MM.1S (cell line): Measurements from ENCODE around the gene UNC5C.

Experiments
- DNase-seq: peaks from one replicate; pipeline ENCODE4 v3.0.0-alpha.2; 2015
- H2AFZ ChIP-seq: fragments of 300-600 bp; sonication (generic); 2 replicates; pipeline ENCODE4 v1.6.0; 2016; ENCODE audit warnings: antibody characterized with exemption, low read length
- H3F3A ChIP-seq: fragments of 300-600 bp; sonication (generic); 2 replicates; pipeline ENCODE4 v1.6.1; 2016; ENCODE audit warnings: mild to moderate bottlenecking, antibody characterized with exemption, low read length, moderate library complexity, mixed read lengths; ENCODE audit not compliant: insufficient read depth
- H3K27ac ChIP-seq: fragments of 300-600 bp; sonication (generic); 2 replicates; pipeline ENCODE4 v1.5.1; 2016; ENCODE audit warnings: mild to moderate bottlenecking, low read length
- H3K27me3 ChIP-seq: fragments of 300-600 bp; sonication (generic); replicated peaks from 2 replicates; pipeline ENCODE4 v1.6.0; 2016; ENCODE audit warnings: low read length; ENCODE audit not compliant: insufficient read depth
- H3K36me3 ChIP-seq: fragments of 300-600 bp; sonication (generic); replicated peaks from 2 replicates; pipeline ENCODE4 v1.6.1; 2016; ENCODE audit warnings: mild to moderate bottlenecking, low read length, mixed read lengths; ENCODE audit not compliant: insufficient read depth
- H3K4me1 ChIP-seq: fragments of 300-600 bp; sonication (generic); 2 replicates; pipeline ENCODE4 v1.6.1; 2016; ENCODE audit warnings: low read length, mixed read lengths
- H3K4me2 ChIP-seq: fragments of 300-600 bp; sonication (generic); 2 replicates; pipeline ENCODE4 v1.6.0; 2016; ENCODE audit warnings: low read depth, low read length
- H3K4me3 ChIP-seq: fragments of 300-600 bp; sonication (generic); 2 replicates; pipeline ENCODE4 v1.5.1; 2016; ENCODE audit warnings: low read length, mixed read lengths
- H3K79me2 ChIP-seq: fragments of 300-600 bp; sonication (generic); 2 replicates; pipeline ENCODE4 v1.6.1; 2016; ENCODE audit warnings: mixed run types, low read length, mixed read lengths
- H3K9ac ChIP-seq: fragments of 300-600 bp; sonication (generic); 2 replicates; pipeline ENCODE4 v1.6.1; 2016; ENCODE audit warnings: low read length, mixed read lengths
- H3K9me2 ChIP-seq: fragments of 300-600 bp; sonication (generic); replicated peaks from 2 replicates; pipeline ENCODE4 v1.6.1; 2016; ENCODE audit warnings: mild to moderate bottlenecking, low read length, mixed read lengths; ENCODE audit not compliant: insufficient read depth
- H3K9me3 ChIP-seq: fragments of 300-600 bp; sonication (generic); replicated peaks from 2 replicates; pipeline ENCODE4 v1.6.1; 2016; ENCODE audit warnings: mild to moderate bottlenecking, low read length, mixed read lengths; ENCODE audit not compliant: insufficient read depth
- H4K20me1 ChIP-seq: fragments of 300-600 bp; sonication (generic); 2 replicates; pipeline ENCODE4 v1.6.1; 2016; ENCODE audit warnings: mild to moderate bottlenecking, low read length, moderate library complexity, mixed read lengths; ENCODE audit not compliant: insufficient read depth
- CTCF ChIP-seq: fragments of 300-600 bp; sonication (generic); IDR thresholded peaks from 2 replicates; pipeline ENCODE4 v1.5.1; 2016; ENCODE audit warnings: antibody characterized with exemption, low read length, mixed read lengths
- EZH2 ChIP-seq: fragments of 300-600 bp; sonication (generic); optimal IDR thresholded peaks from 2 replicates; pipeline ENCODE3; 2017; ENCODE audit warnings: low read depth, mild to moderate bottlenecking, antibody characterized with exemption, low read length, mixed read lengths
- EZH2phosphoT487 ChIP-seq: fragments of 300-600 bp; sonication (generic); IDR thresholded peaks from 2 replicates; pipeline ENCODE4 v1.6.1; 2018; ENCODE audit warnings: antibody characterized with exemption, low read length

The UNC5C gene

DNA sequence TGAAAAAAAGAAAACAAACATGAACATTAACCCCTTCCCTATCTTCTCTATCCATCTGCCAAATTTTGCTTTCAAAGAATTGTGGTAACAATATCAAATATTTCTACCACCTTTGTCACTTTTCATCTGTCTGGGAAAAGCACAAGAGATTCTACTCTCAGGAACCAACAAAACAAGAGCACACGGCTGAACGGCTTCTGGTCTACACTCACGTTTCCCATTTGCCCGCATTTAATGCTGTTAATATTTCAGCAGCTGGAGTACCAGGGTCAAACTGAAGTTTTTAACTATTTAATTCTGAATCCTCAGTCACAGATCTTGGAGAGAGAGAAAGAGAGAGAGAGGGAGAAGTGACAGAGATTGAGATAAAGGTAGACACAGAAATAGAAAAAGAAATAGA, 91.4 kb downstream of the UNC5C start:
- H3K36me3 ChIP-seq = no peaks in the 10 kb centered on the region
- no peaks in the 10 kb centered on the region for H3K27me3 ChIP-seq
- H3K9ac ChIP-seq = no peak overlapping the region
- no peaks in the 10 kb centered on the region for H3K4me1 ChIP-seq
- no peak overlapping the region for H3K27ac ChIP-seq
- no peaks in the 10 kb centered on the region for H3K79me2 ChIP-seq
- no peak overlapping the region for H3K4me2 ChIP-seq
- H3K4me3 ChIP-seq = no peak overlapping the region
- H2AFZ ChIP-seq = no peak overlapping the region
- DNase-seq = no peak
- no peaks in the 10 kb centered on the region for H3F3A ChIP-seq
- TF ChIP-seq CTCF = no peak
- no peak for TF ChIP-seq EZH2
- TF ChIP-seq EZH2phosphoT487 = no peak
- H4K20me1 ChIP-seq = no peaks in the 10 kb centered on the region
- H3K9me2 ChIP-seq = no peaks in the 10 kb centered on the region
- H3K9me3 ChIP-seq = no peaks in the 10 kb centered on the region

GRCh38 chr4:95450294-95450693, 98.5 kb downstream of the UNC5C start:
- Histone ChIP-seq H3K4me1 (no peaks in the 10 kb centered on the region), H3K27me3 (no peaks in the 10 kb centered on the region), H3K36me3 (no peaks in the 10 kb centered on the region), H2AFZ (no peak overlapping the region), H3F3A (no peaks in the 10 kb centered on the region), H4K20me1 (no peaks in the 10 kb centered on the region), H3K4me2 (no peak overlapping the region), H3K9me3 (no peaks in the 10 kb centered on the region), H3K4me3 (no peak overlapping the region), H3K9ac (no peak overlapping the region), H3K27ac (no peak overlapping the region), H3K79me2 (no peaks in the 10 kb centered on the region), H3K9me2 (no peaks in the 10 kb centered on the region)
- TF ChIP-seq EZH2phosphoT487 (no peak), CTCF (no peak), EZH2 (no peak)
- no peak for DNase-seq

- no peaks in the 10 kb centered on the region for H3F3A ChIP-seq
- no peaks in the 10 kb centered on the region for H4K20me1 ChIP-seq
- H3K79me2 ChIP-seq = no peaks in the 10 kb centered on the region
- H3K36me3 ChIP-seq = no peaks in the 10 kb centered on the region
- H3K4me2 ChIP-seq = no peak overlapping the region
- H3K9me3 ChIP-seq = no peaks in the 10 kb centered on the region
- TF ChIP-seq EZH2phosphoT487 = no peak
- no peak for TF ChIP-seq EZH2
- no peak for TF ChIP-seq CTCF
- no peak overlapping the region for H3K27ac ChIP-seq
- DNase-seq = no peak
- no peak overlapping the region for H3K4me3 ChIP-seq
- no peaks in the 10 kb centered on the region for H3K4me1 ChIP-seq
- H2AFZ ChIP-seq = no peak overlapping the region
- no peaks in the 10 kb centered on the region for H3K9me2 ChIP-seq
- H3K9ac ChIP-seq = no peak overlapping the region
- no peaks in the 10 kb centered on the region for H3K27me3 ChIP-seq
Observed at GRCh38 chr4:95446173-95446572, 102.6 kb downstream of the UNC5C start.
